Fibroblast of skin of left quadriceps (primary cell): ENCODE data around the gene C2orf49.
"Not testable (repeated sequence)": the region's sequence is repeated elsewhere in the genome, so short reads cannot be mapped to it uniquely, and the experiment has no call there.

Experiments used
- DNase-seq, 2 experiments: peaks; one replicate each; pipeline ENCODE4 v3.0.0-alpha.2; 2013; ENCODE audit warnings: low read depth in 2 of 2

The C2orf49 gene

DNA sequence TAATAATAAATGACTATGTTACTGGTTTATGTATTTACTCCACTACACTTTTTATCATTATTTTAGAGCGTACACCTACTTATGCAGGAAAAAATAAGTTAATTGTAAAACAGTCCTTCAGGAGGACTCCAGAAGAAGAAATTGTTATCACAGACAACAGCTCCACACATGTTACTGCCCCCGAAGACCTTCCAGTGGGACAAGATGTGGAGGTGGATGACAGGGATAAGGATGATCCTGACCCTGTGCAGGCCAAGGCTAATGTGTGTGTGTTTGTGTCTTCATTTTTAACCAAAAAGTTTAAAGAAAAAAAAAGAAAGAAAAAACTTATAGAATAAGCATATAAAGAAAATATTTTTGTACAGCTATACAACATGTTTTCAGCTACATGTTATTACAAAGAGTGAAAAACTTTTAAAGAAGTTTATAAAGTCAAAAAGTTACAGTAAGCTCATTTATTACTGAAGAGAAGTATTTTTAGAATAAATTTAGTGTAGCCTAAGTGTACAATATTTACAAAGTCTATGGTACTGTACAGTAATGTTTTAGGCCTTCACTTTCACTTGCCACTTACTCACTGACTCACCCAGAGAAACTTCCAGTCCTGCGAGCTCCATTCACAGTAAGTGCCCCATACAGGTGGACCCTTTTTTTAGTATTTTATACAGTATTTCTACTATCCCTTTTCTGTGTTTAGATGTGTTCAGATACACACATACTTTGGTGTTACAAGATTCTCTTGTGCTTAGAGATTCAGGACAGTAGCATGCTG is 15.3 kb upstream of the C2orf49 start:
- no peak for DNase-seq

DNA sequence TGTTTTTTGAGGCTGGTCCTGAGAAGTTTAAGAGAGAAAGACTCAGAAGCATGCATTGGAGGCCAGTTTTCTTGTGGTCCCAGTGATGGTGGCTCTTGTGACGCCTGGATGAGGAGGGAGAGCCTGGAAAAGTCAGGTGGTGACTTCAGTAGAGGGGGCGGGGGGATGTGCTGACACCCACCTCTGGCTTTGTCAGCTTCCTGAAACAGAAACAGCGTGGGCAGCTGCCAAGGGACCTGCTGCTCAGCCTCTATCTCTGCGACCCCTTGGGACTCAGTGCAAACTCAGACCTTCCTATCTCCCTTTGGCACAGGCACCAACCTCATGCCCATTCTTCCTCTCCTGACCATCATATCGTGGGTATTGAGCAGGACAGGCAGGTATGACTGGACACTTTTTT is 14.2 kb upstream of the C2orf49 start:
- no peak for DNase-seq

GRCh38 chr2:105324101-105324500 is 13.2 kb upstream of the C2orf49 start:
- no peak for DNase-seq

GRCh38 chr2:105324732-105325131 is 12.6 kb upstream of the C2orf49 start:
- DNase-seq: peak; percentile 53 to 54

DNA sequence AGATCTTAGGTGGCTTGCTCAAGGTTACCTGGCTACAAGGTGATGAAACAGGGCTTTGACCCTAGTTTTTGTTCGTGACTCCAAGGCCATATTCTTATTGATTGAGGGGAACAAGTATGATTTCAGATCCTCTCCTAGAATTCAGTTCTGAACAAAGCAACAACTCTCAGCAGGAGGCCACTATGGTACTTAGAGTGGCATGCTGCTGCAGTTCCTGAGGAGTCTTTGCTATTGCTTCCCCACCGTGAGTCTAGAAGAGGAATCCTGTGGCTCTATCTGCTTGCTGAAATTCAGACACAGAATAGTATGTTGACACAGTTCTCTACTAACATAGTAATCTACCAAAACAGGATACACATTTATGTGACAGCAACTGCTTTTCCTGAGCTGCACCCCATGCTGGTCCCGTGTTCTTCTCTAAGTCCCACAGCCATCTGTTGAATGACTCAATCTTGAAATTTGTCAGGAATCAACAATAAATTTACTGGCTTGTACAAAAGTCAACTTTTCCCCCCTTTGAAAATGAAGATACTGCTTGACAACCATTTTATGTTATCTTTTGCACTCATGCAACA is 11.9 kb upstream of the C2orf49 start:
- peak; percentile 44 to 46 for DNase-seq

DNA sequence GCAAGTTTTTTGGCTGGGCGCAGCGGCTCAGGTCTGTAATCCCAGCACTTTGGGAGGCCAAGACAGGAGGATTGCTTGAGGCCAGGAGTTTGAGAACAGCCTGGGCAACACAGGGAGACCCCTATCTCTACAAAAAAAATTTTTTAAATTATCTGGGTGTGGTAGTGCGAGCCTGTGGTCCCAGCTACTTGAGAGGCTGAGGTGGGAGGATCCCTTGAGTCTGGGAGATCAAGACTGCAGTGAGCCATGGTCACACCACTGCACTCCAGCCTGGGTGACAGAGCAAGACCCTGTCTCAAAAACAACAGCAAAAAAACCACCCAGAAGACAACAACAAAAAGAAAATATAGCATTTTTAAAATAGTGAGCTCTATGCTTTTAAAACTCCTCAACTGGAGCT is 10.1 kb upstream of the C2orf49 start:
- not testable (repeated sequence) for DNase-seq

- no peak for DNase-seq
Measured at GRCh38 chr2:105327690-105328089, 9.7 kb upstream of the C2orf49 start.

GRCh38 chr2:105328281-105329196 is 8.8 kb upstream of the C2orf49 start:
- DNase-seq: no peak

DNA sequence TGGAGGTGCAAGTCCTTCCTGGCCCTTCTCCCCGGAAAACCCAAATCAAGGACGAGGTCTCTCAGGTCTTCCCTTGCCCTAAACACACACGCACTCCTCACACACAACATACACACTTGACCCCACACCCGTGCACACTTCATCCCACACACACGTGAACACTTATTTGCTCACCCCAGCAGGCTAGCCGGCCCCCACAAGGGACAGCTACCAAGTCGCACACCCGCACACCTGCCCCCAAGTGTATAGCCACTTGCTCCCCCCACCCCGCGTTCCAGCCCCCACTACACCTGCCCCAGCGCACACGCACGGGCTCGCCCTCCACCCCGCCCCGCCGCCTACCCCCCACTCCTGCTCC is 8.2 kb upstream of the C2orf49 start:
- no peak for DNase-seq

- no peak for DNase-seq
Measured at GRCh38 chr2:105329561-105330495, 7.5 kb upstream of the C2orf49 start, which contains the start of gene TGFBRAP1. TSS of gene TGFBRAP1 (minus strand) at chr2:105329735. CDS start at chr2:105308301, 21,434 bp downstream.

- no peak for DNase-seq
Measured at GRCh38 chr2:105330681-105331375, 6.5 kb upstream of the C2orf49 start.

DNA sequence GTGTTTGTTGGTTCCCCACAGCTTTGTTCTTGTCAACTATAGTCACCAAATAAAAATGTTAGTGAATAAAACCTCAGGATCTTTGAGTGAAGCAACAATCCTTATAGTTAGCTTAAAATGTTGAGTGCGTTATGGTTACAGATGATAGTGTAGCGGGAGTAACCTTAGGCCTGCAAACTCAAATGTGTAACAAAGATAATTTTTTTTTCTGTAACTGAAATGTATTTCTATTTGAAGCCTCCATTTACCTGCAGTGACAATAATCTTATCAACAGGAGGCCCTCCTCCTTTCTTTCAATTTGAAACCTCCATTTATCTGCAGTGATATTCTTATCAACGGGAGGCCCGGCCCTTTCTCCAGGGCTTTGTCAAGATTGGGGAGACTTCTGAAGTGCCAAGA is 3.1 kb upstream of the C2orf49 start:
- DNase-seq: no peak

GRCh38 chr2:105335469-105335868 is 1.9 kb upstream of the C2orf49 start:
- DNase-seq: no peak

DNA sequence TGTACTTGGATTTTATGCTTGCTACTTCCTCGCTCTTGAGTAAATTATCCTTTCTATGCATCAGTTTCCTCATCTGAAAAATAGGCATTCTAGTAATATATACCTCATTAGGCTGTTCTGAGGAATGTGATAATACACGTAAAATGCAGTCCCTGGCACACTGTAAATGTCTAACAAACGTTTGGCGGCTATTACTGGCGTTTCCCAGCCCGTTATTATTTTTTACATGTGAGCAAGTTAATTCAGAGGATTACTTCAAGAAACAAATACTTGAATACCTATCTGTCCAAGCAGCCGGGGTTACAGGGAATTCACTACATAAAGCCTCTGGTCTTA is 586 bp upstream of the C2orf49 start:
- DNase-seq: no peak

DNA sequence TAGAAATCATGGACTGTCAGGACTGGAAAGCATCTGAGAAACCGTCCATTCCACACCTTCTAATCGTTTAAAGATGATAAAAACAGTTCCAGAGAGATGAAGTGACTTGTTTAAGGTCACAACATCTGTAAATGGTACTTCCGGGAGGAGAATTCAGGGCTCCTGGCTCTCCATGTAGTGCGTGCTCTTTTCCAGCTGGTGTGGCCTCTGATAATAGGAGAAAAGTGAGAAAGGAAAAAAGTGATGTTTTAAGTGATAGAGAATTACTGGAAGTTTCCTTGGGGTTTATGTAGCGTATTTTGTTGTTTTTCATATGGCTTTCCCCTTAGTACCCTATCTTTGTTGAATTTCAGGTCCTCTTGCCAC is 663 bp downstream of the C2orf49 start:
- no peak for DNase-seq

DNA sequence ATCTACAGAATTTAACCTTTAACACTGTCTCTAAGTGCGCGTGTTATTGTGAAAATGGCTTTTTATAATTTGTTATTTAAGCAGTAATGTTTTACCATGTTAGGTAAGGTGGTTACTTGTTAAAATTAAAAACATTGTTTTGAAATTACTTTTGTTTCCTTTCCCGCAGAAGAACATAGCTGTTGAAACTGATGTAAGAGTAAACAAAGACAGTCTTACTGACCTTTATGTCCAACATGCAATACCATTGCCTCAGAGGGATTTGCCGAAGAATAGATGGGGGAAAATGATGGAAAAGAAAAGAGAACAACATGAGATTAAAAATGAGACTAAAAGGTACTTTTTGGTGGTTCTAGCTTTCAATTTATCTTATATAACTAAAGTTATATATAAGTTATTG is 2.1 kb downstream of the C2orf49 start:
- DNase-seq: no peak

DNA sequence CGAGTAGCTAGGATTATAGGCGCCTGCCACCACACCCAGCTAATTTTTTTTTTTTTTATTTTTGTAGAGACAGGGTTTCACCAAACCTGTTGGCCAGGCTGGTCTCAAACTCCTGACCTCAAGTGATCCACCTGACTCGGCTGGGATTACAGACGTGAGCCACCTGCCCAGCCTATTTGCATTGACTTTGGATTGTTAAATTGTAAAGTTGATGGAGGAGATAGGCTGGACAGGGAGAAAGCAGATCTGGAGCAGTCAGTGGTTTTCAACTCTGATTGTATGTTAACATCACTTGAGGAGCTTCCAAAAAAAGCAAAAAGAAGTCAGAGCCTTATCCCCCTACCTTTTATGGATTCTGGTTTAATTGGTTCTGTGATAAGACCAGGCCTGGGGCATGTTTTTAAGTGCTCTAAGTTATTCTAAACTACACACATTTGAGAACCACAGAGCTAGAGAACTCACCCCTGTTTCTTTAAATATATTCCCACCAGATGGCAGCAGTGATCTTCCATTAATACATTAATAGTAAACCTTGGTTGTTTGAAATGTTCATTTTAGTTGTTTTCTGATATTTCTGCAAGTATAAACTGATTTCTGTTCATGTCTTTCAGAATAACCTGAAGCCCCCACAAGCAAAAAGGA is 7.5 kb downstream of the C2orf49 start:
- DNase-seq: peak in 1 of 2 experiments; percentile 21

DNA sequence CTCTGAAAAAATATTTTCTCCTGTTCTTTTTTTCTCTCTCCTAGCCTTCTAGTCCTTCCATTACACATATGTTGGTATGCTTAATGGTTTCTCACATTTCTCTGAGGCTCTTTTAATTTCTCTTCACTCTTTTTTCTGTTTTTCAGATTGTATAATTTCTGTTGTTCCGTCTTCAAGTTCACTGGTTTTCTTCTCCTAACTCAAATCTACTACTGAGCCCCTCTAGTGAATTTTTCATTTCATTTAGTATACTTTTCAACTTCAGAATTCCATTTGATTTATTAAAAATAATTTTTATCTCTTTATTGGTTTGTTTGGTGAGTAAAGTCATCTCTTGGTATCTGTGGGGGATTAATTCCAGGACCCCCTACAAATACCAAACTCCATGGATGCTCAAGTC is 19.8 kb downstream of the C2orf49 start:
- no peak for DNase-seq

GRCh38 chr2:105358593-105358992 is 21.3 kb downstream of the C2orf49 start:
- no peak for DNase-seq

GRCh38 chr2:105361102-105361889 is 24.0 kb downstream of the C2orf49 start:
- DNase-seq: no peak
